ENCODE measurements around the gene TRIM67.

TRIM67 gene

GRCh38 chr1:231162970-231163829 lies 1.3 kb downstream of the TRIM67 start:
- TF ChIP-seq CTCF (IDR thresholded peaks at IDR 0.05; ENCODE audit: insufficient read depth, low read depth, low read length, missing control alignments): no peak
- DNase-seq (ENCODE audit: low read depth): no peak
- no peak overlapping the region for H3K4me3 ChIP-seq (ENCODE audit: low read depth, low read length)

GRCh38 chr1:231163830-231164427 lies 2.1 kb downstream of the TRIM67 start:
- no peak for DNase-seq (ENCODE audit: low read depth)
- TF ChIP-seq CTCF (IDR thresholded peaks at IDR 0.05; ENCODE audit: insufficient read depth, low read depth, low read length, missing control alignments): no peak
- no peak overlapping the region for H3K4me3 ChIP-seq (ENCODE audit: low read depth, low read length)

- H3K4me3 ChIP-seq (ENCODE audit: low read depth, low read length): no peak overlapping the region
- no peak for DNase-seq (ENCODE audit: low read depth)
- no peak for TF ChIP-seq CTCF (IDR thresholded peaks at IDR 0.05; ENCODE audit: insufficient read depth, low read depth, low read length, missing control alignments)
Measured at GRCh38 chr1:231165371-231165770, 3.5 kb downstream of the TRIM67 start.

- no peak for DNase-seq (ENCODE audit: low read depth)
- TF ChIP-seq CTCF (IDR thresholded peaks at IDR 0.05; ENCODE audit: insufficient read depth, low read depth, low read length, missing control alignments): no peak
- no peak overlapping the region for H3K4me3 ChIP-seq (ENCODE audit: low read depth, low read length)
Measured at GRCh38 chr1:231166398-231166797, 4.5 kb downstream of the TRIM67 start.

- no peak for DNase-seq (ENCODE audit: low read depth)
- TF ChIP-seq CTCF (IDR thresholded peaks at IDR 0.05; ENCODE audit: insufficient read depth, low read depth, low read length, missing control alignments): peak; percentile 3
- H3K4me3 ChIP-seq (ENCODE audit: low read depth, low read length): no peak overlapping the region
Measured at GRCh38 chr1:231170875-231171274, 9.0 kb downstream of the TRIM67 start.

- no peak overlapping the region for H3K4me3 ChIP-seq (ENCODE audit: low read depth, low read length)
Measured at GRCh38 chr1:231171623-231172197, 9.9 kb downstream of the TRIM67 start.

More at GRCh38 chr1:231171623-231172197, 9.9 kb downstream of the TRIM67 start:
- no peak for TF ChIP-seq CTCF (IDR thresholded peaks at IDR 0.05; ENCODE audit: insufficient read depth, low read depth, low read length, missing control alignments)
- no peak for DNase-seq (ENCODE audit: low read depth)

Data from GM12865 (cell line).